Adrenal gland (tissue), 19 donors: Measurements from ENCODE around the gene KIAA0513. TPM values are rescaled to one million over a fixed set of nuclear protein-coding genes. Genes with fewer than 3 reads are reported as not detected.

ENCODE experiments used
- DNase-seq, 7 donors: peaks; one replicate each; pipeline ENCODE4 v3.0.0-alpha.2; 2019 to 2020
- H3K27ac ChIP-seq, 5 donors: fragments of 200-600 bp; sonication (generic) in 4 of 5; 1 replicate in 3 of 5; 2 replicates in 2 of 5; pipeline versions ENCODE4 v1.5.1 to v1.8.0; 2016 to 2020; ENCODE audit warnings: mild to moderate bottlenecking in 1 of 5
- H3K27me3 ChIP-seq: fragments of 200-600 bp; 2 replicates; pipeline ENCODE4 v1.8.0; 2021
- H3K36me3 ChIP-seq, 2 donors: fragments of 200-600 bp; replicated peaks in 1 of 2; 1 replicate in 1 of 2; 2 replicates in 1 of 2; pipeline versions ENCODE4 v1.5.1 to v1.8.0; 2018 to 2022
- H3K4me1 ChIP-seq, 2 donors: fragments of 200-600 bp; replicated peaks in 1 of 2; 1 replicate in 1 of 2; 2 replicates in 1 of 2; pipeline versions ENCODE4 v1.5.1 to v1.8.0; 2018 to 2021
- H3K4me3 ChIP-seq, 4 donors: fragments of 200-600 bp; sonication (generic) in 3 of 4; one replicate each; pipeline ENCODE4 v1.5.1; 2016 to 2018
- H3K9me3 ChIP-seq, 3 donors: fragments of 200-600 bp; sonication (generic) in 1 of 3; replicated peaks in 1 of 3; 1 replicate in 2 of 3; 2 replicates in 1 of 3; pipeline versions ENCODE4 v1.5.1 to v1.8.0; 2016 to 2021
- POLR2A ChIP-seq, 2 donors: fragments of 450-650 bp; IDR thresholded peaks; one replicate each; pipeline ENCODE4 v1.6.1; 2017; ENCODE audit warnings: antibody characterized with exemption in 2 of 2, mild to moderate bottlenecking in 2 of 2, moderate library complexity in 1 of 2
- WGBS, 4 donors: extraction: QIAGEN DNeasy Blood & Tissue Kit in 2 of 4; methylation state at CpG; one replicate each; pipeline versions ENCODE4 v1.1.5 to v1.1.7; 2013 to 2017; 5-methylcytosine and 5-hydroxymethylcytosine counted together
- intact Hi-C, 2 donors: fragments of 100-400 bp; cut with DNase I; formaldehyde crosslinking; loops; one replicate each; pipeline versions ENCODE4 v1.14.1 to v1.15.0; 2022 to 2023
- long read RNA-seq, 10 donors: library from polyadenylated mRNA in 3 of 10; unstranded in 2 of 10; stranded (forward) in 1 of 10; transcript quantifications; one replicate each; pipeline ENCODE4 v2.0.0 and lab custom pipeline, GENCODE V29; 2021 to 2026
- polyA plus RNA-seq, 3 donors: library from polyadenylated mRNA; stranded (reverse); fragments of 200-250 nt in 2 of 3; fragments of 350-450 nt in 1 of 3; fragmentation: Illumina TruSeq in 1 of 3; extraction: RNeasy Lipid Tissue Mini Kit (QIAGEN cat#74804) in 1 of 3; gene quantifications; one replicate each; pipeline ENCODE4 v1.2.3, GENCODE V29; 2013 to 2014
- total RNA-seq, 9 donors: library from RNA; depleted of rRNA in 4 of 9; stranded (reverse); fragments of >200 nt in 4 of 9; fragments of 120-200 nt in 1 of 9; fragmentation: NEBNext Ultra II Directional in 1 of 9; extraction: Animal tissue kit (Norgen Biotek cat#: 25700) in 1 of 9; gene quantifications; one replicate each; pipeline versions ENCODE4 v1.1.0 to v1.2.4, GENCODE V29; 2013 to 2023
- TF ChIP-seq, protein P1 (sequence below), 6 experiments: fragments of 450-650 bp in 4 of 6; fragments of 200-600 bp in 2 of 6; sonication (generic) in 1 of 6; IDR thresholded peaks; 1 replicate in 5 of 6; 2 replicates in 1 of 6; pipeline versions ENCODE4 v1.5.1 to v1.8.0; 2016 to 2021; ENCODE audit warnings: antibody characterized with exemption in 6 of 6, mild to moderate bottlenecking in 2 of 6, moderate library complexity in 1 of 6
- donor health status: healthy with polysubstance abuse.
- donor health status: Bipolar disorder and iron deficiency.
- donor health status: DM: yes; HTN: yes; CAD: no.
- donor health status: DM: no; HTN: no; CAD: no.
- donor health status: DM: no; HTN: no; CAD: no.
- donor health status: DM: yes; HTN: yes; CAD: no.

The KIAA0513 gene, protein sequence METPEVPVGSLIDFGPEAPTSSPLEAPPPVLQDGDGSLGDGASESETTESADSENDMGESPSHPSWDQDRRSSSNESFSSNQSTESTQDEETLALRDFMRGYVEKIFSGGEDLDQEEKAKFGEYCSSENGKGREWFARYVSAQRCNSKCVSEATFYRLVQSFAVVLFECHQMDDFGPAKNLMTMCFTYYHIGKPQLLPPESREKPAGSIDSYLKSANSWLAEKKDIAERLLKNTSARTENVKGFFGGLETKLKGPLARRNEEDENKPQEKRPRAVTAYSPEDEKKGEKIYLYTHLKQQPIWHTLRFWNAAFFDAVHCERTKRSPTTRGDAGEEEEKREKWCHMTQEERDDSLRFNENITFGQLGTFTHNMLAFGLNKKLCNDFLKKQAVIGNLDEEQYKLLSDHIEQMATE
- total RNA-seq (10 to 100 TPM in 8 of 9 donors, 1 to 10 TPM in 1; 7.5 to 36.7 (median 22.2) TPM), polyA plus RNA-seq (10 to 100 TPM in 1 of 3 donors, 1 to 10 TPM in 2; 8.6 to 12.2 (median 9.5) TPM)
- long read RNA-seq, donor 1, full-length matches to known transcripts: 2 of 2 reads
- long read RNA-seq, donor 1, partial matches to known transcripts: 0 of 2 reads
- long read RNA-seq, donor 1, other reads (novel, unspliced or antisense): 0 of 2 reads
- long read RNA-seq, donor 2, partial matches to known transcripts: 0 of 4 reads
- long read RNA-seq, donor 2, other reads (novel, unspliced or antisense): 0 of 4 reads
- long read RNA-seq, donor 3: 0 reads
- long read RNA-seq, donor 4, partial matches to known transcripts: 0 of 1 reads
- long read RNA-seq, donor 4, other reads (novel, unspliced or antisense): 1 of 1 reads
- long read RNA-seq, donor 5, full-length matches to known transcripts: 3 of 9 reads
- long read RNA-seq, donor 5, partial matches to known transcripts: 2 of 9 reads
- long read RNA-seq, donor 5, other reads (novel, unspliced or antisense): 4 of 9 reads
- long read RNA-seq, donor 6, partial matches to known transcripts: 2 of 6 reads
- long read RNA-seq, donor 6, other reads (novel, unspliced or antisense): 4 of 6 reads
- long read RNA-seq, donor 7: 0 reads
- long read RNA-seq, donor 8, partial matches to known transcripts: 0 of 1 reads
- long read RNA-seq, donor 8, other reads (novel, unspliced or antisense): 0 of 1 reads
- long read RNA-seq, donor 9: 0 reads
- long read RNA-seq, donor 10: 0 reads

- TF ChIP-seq, protein P1, sequence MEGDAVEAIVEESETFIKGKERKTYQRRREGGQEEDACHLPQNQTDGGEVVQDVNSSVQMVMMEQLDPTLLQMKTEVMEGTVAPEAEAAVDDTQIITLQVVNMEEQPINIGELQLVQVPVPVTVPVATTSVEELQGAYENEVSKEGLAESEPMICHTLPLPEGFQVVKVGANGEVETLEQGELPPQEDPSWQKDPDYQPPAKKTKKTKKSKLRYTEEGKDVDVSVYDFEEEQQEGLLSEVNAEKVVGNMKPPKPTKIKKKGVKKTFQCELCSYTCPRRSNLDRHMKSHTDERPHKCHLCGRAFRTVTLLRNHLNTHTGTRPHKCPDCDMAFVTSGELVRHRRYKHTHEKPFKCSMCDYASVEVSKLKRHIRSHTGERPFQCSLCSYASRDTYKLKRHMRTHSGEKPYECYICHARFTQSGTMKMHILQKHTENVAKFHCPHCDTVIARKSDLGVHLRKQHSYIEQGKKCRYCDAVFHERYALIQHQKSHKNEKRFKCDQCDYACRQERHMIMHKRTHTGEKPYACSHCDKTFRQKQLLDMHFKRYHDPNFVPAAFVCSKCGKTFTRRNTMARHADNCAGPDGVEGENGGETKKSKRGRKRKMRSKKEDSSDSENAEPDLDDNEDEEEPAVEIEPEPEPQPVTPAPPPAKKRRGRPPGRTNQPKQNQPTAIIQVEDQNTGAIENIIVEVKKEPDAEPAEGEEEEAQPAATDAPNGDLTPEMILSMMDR (IDR thresholded peaks at IDR 0.05): peak in 1 of 6 experiments; percentile 10
- TF ChIP-seq POLR2A (IDR thresholded peaks at IDR 0.05): peak; percentile 79 to 87
- intact Hi-C loops: no loop called here
- peaks cover 17 to 46% of the 10 kb centered on the region in 2 donors for H3K4me1 ChIP-seq
- peak; percentile 92 to 95 (median 95) for DNase-seq
- no peaks in the 10 kb centered on the region for H3K36me3 ChIP-seq
- WGBS, 4 donors: 0 to 1% (median 0%) methylated on average over 5 to 59 of the region's 59 CpGs
- no peaks in the 10 kb centered on the region for H3K27me3 ChIP-seq
- H3K9me3 ChIP-seq: no peaks in the 10 kb centered on the region
- H3K27ac ChIP-seq: peak within 1 kb of the TSS; percentile 67 to 94 (median 82)
- peak within 1 kb of the TSS in 3 of 4 donors; percentile 50 to 86 (median 76) for H3K4me3 ChIP-seq
These were observed at the start of gene KIAA0513 for GRCh38 chr16:85027349-85027957. Gene KIAA0513 (plus strand): TSS chr16:85027795. CDS start chr16:85067072, 39,277 bp downstream.

GRCh38 chr16:84979516-84979915 lies 48.1 kb upstream of the KIAA0513 start:
- peaks cover 0 to 12% of the 10 kb centered on the region in 2 donors for H3K4me1 ChIP-seq
- H3K27me3 ChIP-seq: no peaks in the 10 kb centered on the region
- no peak for TF ChIP-seq POLR2A (IDR thresholded peaks at IDR 0.05)
- DNase-seq: no peak
- H3K4me3 ChIP-seq: no peak overlapping the region
- H3K27ac ChIP-seq: no peak overlapping the region
- 87 to 89% (median 88%) methylated on average over 4 of the region's 4 CpGs for WGBS, 4 donors
- intact Hi-C loops: no loop called here
- H3K36me3 ChIP-seq: peaks cover 0 to 60% of the 10 kb centered on the region in 2 donors
- H3K9me3 ChIP-seq: no peaks in the 10 kb centered on the region

DNA sequence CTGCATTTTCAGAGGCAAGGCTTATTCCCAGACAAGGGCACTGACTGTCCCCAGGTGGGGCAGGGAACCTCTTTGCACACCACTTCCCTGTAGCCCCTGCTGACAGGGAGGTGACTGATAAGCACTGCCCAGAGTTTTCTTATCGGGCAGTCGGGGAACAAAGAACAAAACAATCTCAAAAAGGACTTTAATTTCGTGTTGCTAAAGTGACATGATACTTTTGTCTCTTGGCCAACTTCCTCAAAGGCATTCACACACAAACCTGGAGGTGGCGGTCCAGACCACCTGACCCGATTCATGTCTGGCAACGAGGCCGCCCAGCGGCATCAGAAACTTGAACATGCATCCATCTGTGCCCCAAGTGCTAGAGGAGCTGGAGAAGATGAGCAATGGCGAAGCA lies 45.2 kb upstream of the KIAA0513 start:
- TF ChIP-seq POLR2A (IDR thresholded peaks at IDR 0.05): no peak
- TF ChIP-seq, protein P1 (IDR thresholded peaks at IDR 0.05): no peak
- intact Hi-C loops: no loop called here
- no peak overlapping the region for H3K27ac ChIP-seq
- H3K27me3 ChIP-seq: no peaks in the 10 kb centered on the region
- DNase-seq: no peak
- H3K4me3 ChIP-seq: no peak overlapping the region
- no peaks in the 10 kb centered on the region for H3K9me3 ChIP-seq
- 62 to 72% (median 68%) methylated on average over 8 to 9 of the region's 9 CpGs for WGBS, 4 donors
- peaks cover 10 to 28% of the 10 kb centered on the region in 2 donors for H3K4me1 ChIP-seq
- peaks cover 0 to 46% of the 10 kb centered on the region in 2 donors for H3K36me3 ChIP-seq
